Thyroid gland (tissue), 4 donors: Measurements from ENCODE around the gene PDCD7. TPM values are rescaled to one million over a fixed set of nuclear protein-coding genes. Genes with fewer than 3 reads are reported as not detected.

Experiments used
- DNase-seq, 2 donors: peaks; one replicate each; pipeline ENCODE4 v3.0.0-alpha.2; 2019
- H3K27ac ChIP-seq, 3 donors: fragments of 200-600 bp; sonication (generic); 1 replicate in 2 of 3; 2 replicates in 1 of 3; pipeline ENCODE4 v1.5.1; 2016 to 2019; ENCODE audit warnings: mild to moderate bottlenecking in 1 of 3, moderate library complexity in 1 of 3
- H3K27me3 ChIP-seq: fragments of 200-600 bp; sonication (generic); one replicate; pipeline ENCODE4 v1.5.1; 2019
- H3K36me3 ChIP-seq, 2 donors: fragments of 200-600 bp; sonication (generic); one replicate each; pipeline ENCODE4 v1.5.1; 2016 to 2019
- H3K4me1 ChIP-seq, 2 donors: fragments of 200-600 bp; sonication (generic); one replicate each; pipeline ENCODE4 v1.5.1; 2017 to 2019
- H3K4me3 ChIP-seq, 3 donors: fragments of 200-600 bp; sonication (generic); replicated peaks in 1 of 3; 1 replicate in 2 of 3; 2 replicates in 1 of 3; pipeline ENCODE4 v1.5.1; 2016; ENCODE audit warnings: mild to moderate bottlenecking in 1 of 3
- H3K9me3 ChIP-seq: fragments of 200-600 bp; sonication (generic); one replicate; pipeline ENCODE4 v1.5.1; 2017
- CTCF ChIP-seq, 6 experiments: fragments of 200-600 bp in 3 of 6; fragments of 450-650 bp in 3 of 6; sonication (generic) in 3 of 6; IDR thresholded peaks; one replicate each; pipeline ENCODE4 v1.5.1; 2016 to 2019; ENCODE audit warnings: antibody characterized with exemption in 6 of 6, mild to moderate bottlenecking in 2 of 6, inconsistent platforms in 1 of 6, moderate library complexity in 1 of 6
- POLR2A ChIP-seq, 2 donors: fragments of 450-650 bp; IDR thresholded peaks; one replicate each; pipeline ENCODE4 v1.6.1; 2017; ENCODE audit warnings: antibody characterized with exemption in 2 of 2, mild to moderate bottlenecking in 2 of 2, moderate library complexity in 1 of 2
- WGBS, 2 donors: methylation state at CpG; one replicate each; pipeline ENCODE4 v1.1.5; 2017; 5-methylcytosine and 5-hydroxymethylcytosine counted together
- intact Hi-C: fragments of 100-400 bp; cut with DNase I; formaldehyde crosslinking; loops from one replicate; pipeline ENCODE4 v1.15.1; 2023
- total RNA-seq, 4 donors: library from RNA; depleted of rRNA; stranded (reverse); fragments of >200 nt; gene quantifications; one replicate each; pipeline ENCODE4 v1.2.3, GENCODE V29; 2016

PDCD7 gene
- total RNA-seq, 4 donors from 2014 or later, result 27.5 to 43.4 (median 32.9) TPM

GRCh38 chr15:65072617-65073016, 61.0 kb downstream of the PDCD7 start:
- no peak for TF ChIP-seq CTCF (IDR thresholded peaks at IDR 0.05)
- TF ChIP-seq POLR2A (IDR thresholded peaks at IDR 0.05), result no peak
- intact Hi-C loops, result no loop called here
- peaks cover 15 to 43% of the 10 kb centered on the region in 2 donors for H3K4me1 ChIP-seq
- no peaks in the 10 kb centered on the region for H3K27me3 ChIP-seq
- H3K4me3 ChIP-seq, result no peak overlapping the region
- H3K36me3 ChIP-seq, result no peaks in the 10 kb centered on the region
- WGBS, 2 donors, result 92 to 95% methylated on average over 3 of the region's 3 CpGs
- DNase-seq, result no peak
- H3K27ac ChIP-seq, result peak overlapping the region in 1 of 3 donors; percentile 55
- H3K9me3 ChIP-seq, result no peaks in the 10 kb centered on the region

GRCh38 chr15:65072027-65072426, 61.6 kb downstream of the PDCD7 start:
- Histone ChIP-seq H3K36me3 (no peaks in the 10 kb centered on the region), H3K4me1 (peaks cover 15 to 44% of the 10 kb centered on the region in 2 donors), H3K27me3 (no peaks in the 10 kb centered on the region), H3K9me3 (no peaks in the 10 kb centered on the region), H3K4me3 (no peak overlapping the region), H3K27ac (peak overlapping the region in 1 of 3 donors; percentile 55)
- intact Hi-C loops, result no loop called here
- TF ChIP-seq POLR2A (IDR thresholded peaks at IDR 0.05) (no peak), CTCF (IDR thresholded peaks at IDR 0.05) (no peak)
- WGBS, 2 donors, result 82% methylated on average over 1 of the region's 1 CpG
- DNase-seq, result no peak

GRCh38 chr15:65071381-65071811, 62.2 kb downstream of the PDCD7 start:
- no peaks in the 10 kb centered on the region for H3K36me3 ChIP-seq
- H3K4me3 ChIP-seq, result no peak overlapping the region
- peaks cover 15 to 44% of the 10 kb centered on the region in 2 donors for H3K4me1 ChIP-seq
- TF ChIP-seq POLR2A (IDR thresholded peaks at IDR 0.05) (no peak), CTCF (IDR thresholded peaks at IDR 0.05) (no peak)
- intact Hi-C loops, result no loop called here
- peak; percentile 83 to 85 for DNase-seq
- H3K9me3 ChIP-seq, result no peaks in the 10 kb centered on the region
- H3K27me3 ChIP-seq, result no peaks in the 10 kb centered on the region
- WGBS, 2 donors, result 24% methylated on average over 5 of the region's 5 CpGs; no CpG with 5 or more reads in 1 of the 2 donors
- H3K27ac ChIP-seq, result peak overlapping the region; percentile 0 to 55 (median 1)

GRCh38 chr15:65069779-65070546, 63.6 kb downstream of the PDCD7 start:
- Histone ChIP-seq H3K4me1 (peaks cover 15 to 44% of the 10 kb centered on the region in 2 donors), H3K4me3 (no peak overlapping the region), H3K9me3 (no peaks in the 10 kb centered on the region), H3K27me3 (no peaks in the 10 kb centered on the region), H3K27ac (peak overlapping the region in 1 of 3 donors; percentile 55), H3K36me3 (no peaks in the 10 kb centered on the region)
- intact Hi-C loops, result no loop called here
- WGBS, 2 donors, result 73 to 80% methylated on average over 5 of the region's 5 CpGs
- no peak for TF ChIP-seq CTCF (IDR thresholded peaks at IDR 0.05)
- TF ChIP-seq POLR2A (IDR thresholded peaks at IDR 0.05), result no peak
- peak; percentile 36 to 58 for DNase-seq

- no peaks in the 10 kb centered on the region for H3K9me3 ChIP-seq
- H3K36me3 ChIP-seq, result no peaks in the 10 kb centered on the region
- intact Hi-C loops, result no loop called here
- peaks cover 15 to 44% of the 10 kb centered on the region in 2 donors for H3K4me1 ChIP-seq
- H3K27ac ChIP-seq, result no peak overlapping the region
- DNase-seq, result no peak
- no peaks in the 10 kb centered on the region for H3K27me3 ChIP-seq
- H3K4me3 ChIP-seq, result no peak overlapping the region
- no peak for TF ChIP-seq CTCF (IDR thresholded peaks at IDR 0.05)
- TF ChIP-seq POLR2A (IDR thresholded peaks at IDR 0.05), result no peak
- 20 to 78% methylated on average over 1 of the region's 1 CpG for WGBS, 2 donors
Measured at GRCh38 chr15:65069179-65069578, 64.4 kb downstream of the PDCD7 start.
